A204.1 (cell line): Measurements from ENCODE around the gene EIF3A.

ENCODE experiments used
- FAIRE-seq: peaks from 2 replicates; lab custom pipeline; 2012; peaks lifted over from hg19 to GRCh38; lab: Jason Lieb, UNC

EIF3A gene

GRCh38 chr10:119006451-119007210, 74.0 kb downstream of the EIF3A start:
- FAIRE-seq: no peak

DNA sequence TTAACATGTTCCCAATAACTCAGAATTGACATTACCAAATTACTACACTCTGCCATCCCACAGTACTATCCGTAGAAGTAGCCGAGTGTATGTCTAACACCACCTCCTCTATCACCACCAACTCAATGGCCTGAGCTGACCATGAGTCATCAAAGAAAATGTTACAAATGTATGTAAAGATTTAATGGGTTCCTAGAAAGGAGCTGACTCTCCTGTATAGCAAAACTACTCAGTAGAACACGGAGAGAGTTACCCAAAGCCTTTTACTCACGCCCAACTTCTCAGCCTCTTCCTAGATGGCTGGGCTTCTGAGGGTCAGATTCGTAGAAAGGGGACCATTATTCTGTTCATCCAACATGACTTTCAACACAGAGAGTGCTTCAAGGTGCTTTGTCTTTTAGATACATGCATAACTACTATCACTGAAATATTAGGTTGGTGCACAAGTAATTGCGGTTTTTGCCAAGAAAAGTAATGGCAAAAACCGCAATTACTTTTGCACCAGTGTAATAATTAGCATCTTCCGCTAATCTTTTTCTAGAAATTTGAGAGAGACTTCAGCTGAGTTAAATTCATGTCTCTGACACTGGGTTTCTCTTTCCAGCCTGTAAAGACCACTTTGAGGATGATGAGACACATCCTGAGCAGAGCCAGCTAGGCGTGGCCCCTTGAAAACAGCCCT, 75.1 kb downstream of the EIF3A start:
- FAIRE-seq: no peak

DNA sequence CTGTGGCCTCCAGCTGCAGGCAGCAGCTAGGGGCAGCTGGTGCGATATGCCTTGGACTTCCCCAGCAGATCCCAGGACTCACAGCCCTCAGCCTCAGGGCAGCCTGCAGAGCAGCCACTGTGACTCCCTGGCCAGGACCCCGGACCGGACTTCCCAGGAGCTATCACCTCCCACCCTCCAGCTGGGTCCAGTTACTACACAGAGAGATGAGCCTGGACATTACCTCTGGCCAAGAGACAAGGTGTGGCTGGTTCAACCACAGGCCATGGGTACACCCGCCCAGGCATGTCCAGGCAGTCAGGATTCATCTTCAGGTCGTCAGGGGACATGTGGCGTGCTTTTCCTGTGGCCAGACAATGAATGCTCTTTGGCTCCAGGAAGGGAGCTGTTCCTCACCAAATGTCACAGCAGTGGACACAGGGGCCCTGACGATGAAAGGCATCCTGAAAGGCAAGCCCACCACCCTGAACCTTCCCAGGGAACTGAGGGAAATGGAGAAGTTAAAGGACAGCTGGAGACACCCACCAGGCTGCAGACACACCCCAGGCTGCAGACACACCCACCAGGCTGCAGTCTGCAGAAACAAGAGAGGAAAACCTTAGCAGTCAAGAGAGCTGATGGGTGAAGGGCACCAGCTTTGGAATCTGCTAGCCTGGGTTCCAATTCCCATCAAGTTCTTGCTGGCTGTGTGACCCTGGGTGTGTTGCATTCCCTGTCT, 76.9 kb downstream of the EIF3A start:
- FAIRE-seq: no peak

DNA sequence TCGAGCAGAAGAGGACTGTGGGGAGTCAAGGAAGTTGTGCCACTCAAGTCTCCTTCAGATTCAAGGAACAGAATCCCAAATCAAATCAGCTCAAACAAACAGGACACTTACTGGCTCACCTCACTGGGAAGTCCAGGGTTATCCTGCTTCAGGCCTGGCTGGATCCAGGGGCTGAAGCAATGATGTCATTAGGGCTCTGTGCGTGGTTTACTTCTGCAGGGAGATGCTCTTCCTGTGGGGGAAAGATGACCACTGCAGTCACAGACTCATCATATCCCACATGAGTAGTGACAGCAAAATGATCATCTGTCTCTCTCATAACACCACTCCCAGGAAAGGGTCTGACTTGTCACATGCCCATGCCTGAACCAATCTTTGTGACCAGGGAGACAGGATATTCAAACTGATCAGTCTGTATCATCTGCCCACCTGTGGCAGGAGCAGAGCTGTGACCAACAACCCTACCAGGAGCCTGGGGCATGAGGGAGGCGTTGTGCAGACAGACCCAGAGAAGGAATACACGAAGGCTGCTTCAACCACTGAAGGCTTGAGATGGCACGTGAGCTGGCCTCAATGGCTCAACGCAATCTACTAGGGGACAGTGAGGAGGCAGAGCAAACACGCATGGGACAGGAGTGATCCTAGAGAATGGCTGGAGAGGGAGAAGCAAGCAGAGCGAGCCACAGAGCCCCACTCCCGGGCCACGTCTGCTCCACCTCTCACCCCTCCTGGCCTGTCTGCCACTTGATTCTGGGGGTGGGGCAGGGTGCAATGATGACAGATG, 78.7 kb downstream of the EIF3A start:
- FAIRE-seq: no peak

- no peak for FAIRE-seq
Observed at GRCh38 chr10:118998183-118998582, 82.4 kb downstream of the EIF3A start.

GRCh38 chr10:118997379-118997778, 83.2 kb downstream of the EIF3A start:
- FAIRE-seq: no peak

DNA sequence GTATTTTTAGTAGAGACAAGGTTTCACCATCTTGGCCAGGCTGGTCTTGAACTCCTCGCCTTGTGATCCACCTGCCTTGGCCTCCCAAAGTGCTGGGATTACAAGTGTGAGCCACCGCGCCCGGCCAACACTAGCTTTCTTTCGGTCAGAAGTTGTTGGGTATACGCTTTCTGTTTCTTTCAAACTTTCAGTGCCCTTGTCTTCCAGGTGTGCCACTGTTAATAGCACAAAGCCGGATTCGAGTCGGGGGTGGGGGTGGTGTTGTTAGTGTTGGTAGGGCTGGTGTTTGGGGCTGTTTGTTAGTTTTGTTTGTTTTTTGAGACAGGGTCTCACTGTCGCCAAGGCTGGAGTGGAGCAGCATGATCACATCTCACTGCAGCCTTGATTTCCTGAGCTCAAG, 84.9 kb downstream of the EIF3A start:
- FAIRE-seq: no peak

DNA sequence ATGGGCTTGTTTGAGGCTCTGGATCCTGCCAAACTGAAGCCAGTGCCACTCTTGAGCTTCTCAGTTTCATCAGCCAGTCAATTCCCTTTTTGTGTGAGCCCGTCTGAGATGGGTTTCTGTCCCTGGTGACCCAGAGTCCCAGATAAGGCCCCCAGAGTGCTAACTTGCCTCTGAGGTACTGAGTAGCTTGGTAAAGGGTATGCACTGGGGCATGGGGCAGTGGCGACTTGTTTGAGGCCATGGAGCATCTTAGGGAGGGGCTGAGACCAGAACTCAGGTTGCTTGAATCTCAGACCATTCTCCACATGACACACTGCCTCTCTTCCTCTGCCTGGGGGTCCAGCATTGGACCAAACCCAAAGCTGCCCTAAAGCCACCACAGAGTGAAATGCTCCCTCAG, 86.3 kb downstream of the EIF3A start:
- no peak for FAIRE-seq

GRCh38 chr10:118993214-118993613, 87.4 kb downstream of the EIF3A start:
- FAIRE-seq: no peak

GRCh38 chr10:118992496-118992895, 88.1 kb downstream of the EIF3A start:
- no peak for FAIRE-seq

DNA sequence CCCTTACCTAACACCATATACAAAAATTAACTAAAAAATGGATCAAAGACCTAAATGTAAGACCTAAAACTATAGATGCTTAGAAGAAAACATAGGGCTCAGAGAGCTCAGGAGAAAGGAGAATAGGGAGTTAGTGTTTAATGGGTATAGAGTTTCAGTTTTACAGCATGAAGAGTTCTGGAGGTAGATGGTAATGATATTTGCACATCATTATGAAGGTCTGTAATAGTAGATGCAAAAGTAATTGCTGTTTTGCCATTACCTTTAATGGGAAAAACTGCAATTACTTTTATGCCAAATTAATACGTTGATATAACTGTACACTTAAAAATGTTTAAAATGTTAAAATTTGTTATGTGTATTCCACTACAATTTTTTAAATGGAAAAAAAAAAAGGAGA, 90.3 kb downstream of the EIF3A start:
- no peak for FAIRE-seq

DNA sequence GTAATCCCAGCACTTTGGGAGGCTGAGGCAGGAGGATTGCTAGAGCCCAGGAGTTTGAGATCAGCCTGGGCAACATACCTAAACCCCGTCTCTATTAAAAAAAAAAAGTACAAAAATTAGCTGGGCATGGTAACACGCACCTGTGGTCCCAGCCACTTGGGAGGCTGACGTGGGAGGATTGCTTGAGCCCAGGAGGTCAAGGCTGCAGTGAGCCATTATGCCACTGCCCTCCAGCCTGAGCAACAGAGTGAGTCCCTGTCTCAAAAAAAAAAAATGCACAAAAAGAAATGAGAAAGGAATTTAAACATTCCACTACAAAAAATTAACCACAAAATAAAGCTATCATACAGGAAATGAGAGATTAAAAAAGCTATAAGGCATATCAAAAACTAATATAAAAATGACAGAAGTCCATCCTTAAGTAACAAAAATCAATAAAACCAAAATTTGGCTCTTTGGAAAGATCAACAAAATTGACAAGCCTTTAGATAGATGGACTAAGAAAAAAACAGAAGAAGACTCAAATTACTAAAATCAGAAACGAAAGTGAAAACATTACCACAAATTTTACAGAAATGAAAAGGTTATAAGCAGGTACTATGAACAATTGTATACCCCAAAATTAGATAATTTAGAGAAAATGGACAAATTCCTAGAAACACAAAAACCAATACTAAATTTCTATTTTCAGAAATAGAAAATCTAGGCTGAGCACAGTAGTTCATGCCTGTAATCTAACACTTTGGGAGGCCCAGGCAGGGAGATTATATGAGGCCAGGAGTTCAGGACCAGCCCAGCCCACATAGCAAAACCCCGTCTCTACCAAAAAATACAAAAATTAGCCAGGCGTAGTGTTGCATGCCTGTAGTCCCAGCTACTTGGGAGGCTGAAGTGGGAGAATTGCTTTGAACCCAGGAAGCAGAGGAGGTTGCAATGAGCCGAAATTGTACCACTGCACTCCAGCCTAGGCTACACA, 93.5 kb downstream of the EIF3A start:
- peak; percentile 61 for FAIRE-seq

GRCh38 chr10:118985576-118985975, 95.0 kb downstream of the EIF3A start:
- no peak for FAIRE-seq
